Hepatocyte (in vitro differentiated cells): ENCODE measurements around the gene KCNA2. TPM values are rescaled to one million over a fixed set of nuclear protein-coding genes. Genes with fewer than 3 reads are reported as not detected.

Source experiments
- DNase-seq: peaks from one replicate; pipeline ENCODE4 v3.0.0-alpha.2; 2016; ENCODE audit warnings: low spot score
- H2AFZ ChIP-seq: fragments of 200-600 bp; sonication (generic); 2 replicates; pipeline ENCODE4 v1.6.0; 2016; ENCODE audit warnings: antibody characterized with exemption, mild to moderate bottlenecking
- H3K27ac ChIP-seq: fragments of 200-600 bp; sonication (generic); 2 replicates; pipeline ENCODE4 v1.5.1; 2016; ENCODE audit warnings: mild to moderate bottlenecking
- H3K27me3 ChIP-seq: fragments of 200-600 bp; sonication (generic); 2 replicates; pipeline ENCODE4 v1.6.1; 2016
- H3K36me3 ChIP-seq: fragments of 200-600 bp; sonication (generic); replicated peaks from 2 replicates; pipeline ENCODE4 v1.5.1; 2016; ENCODE audit warnings: low read depth; ENCODE audit not compliant: insufficient read depth
- H3K4me1 ChIP-seq: fragments of 200-600 bp; sonication (generic); 2 replicates; pipeline ENCODE4 v1.5.1; 2016; ENCODE audit warnings: mild to moderate bottlenecking, moderate library complexity; ENCODE audit not compliant: insufficient read depth
- H3K4me2 ChIP-seq: fragments of 200-600 bp; sonication (generic); 2 replicates; pipeline ENCODE4 v1.6.0; 2016
- H3K4me3 ChIP-seq: fragments of 200-600 bp; sonication (generic); 2 replicates; pipeline ENCODE4 v1.5.1; 2016; ENCODE audit warnings: mild to moderate bottlenecking
- H3K79me2 ChIP-seq: fragments of 200-600 bp; sonication (generic); 2 replicates; pipeline ENCODE4 v1.6.0; 2017; ENCODE audit warnings: mild to moderate bottlenecking
- H3K9me2 ChIP-seq: fragments of 200-600 bp; sonication (generic); replicated peaks from 2 replicates; pipeline ENCODE4 v1.6.0; 2017; ENCODE audit warnings: mild to moderate bottlenecking; ENCODE audit not compliant: insufficient read depth
- H3K9me3 ChIP-seq: fragments of 200-600 bp; sonication (generic); 2 replicates; pipeline ENCODE4 v1.5.1; 2016; ENCODE audit warnings: low read depth, mild to moderate bottlenecking
- H4K20me1 ChIP-seq: fragments of 200-600 bp; sonication (generic); 2 replicates; pipeline ENCODE4 v1.6.0; 2016; ENCODE audit warnings: mild to moderate bottlenecking; ENCODE audit not compliant: insufficient read depth, poor library complexity, severe bottlenecking
- EZH2 ChIP-seq: fragments of 200-600 bp; sonication (generic); IDR thresholded peaks from 2 replicates; pipeline ENCODE4 v1.6.1; 2016; ENCODE audit warnings: antibody characterized with exemption, mild to moderate bottlenecking, borderline replicate concordance
- EZH2phosphoT487 ChIP-seq: fragments of 200-600 bp; sonication (generic); IDR thresholded peaks from one replicate; pipeline ENCODE4 v1.6.1; 2018; ENCODE audit warnings: antibody characterized with exemption, mild to moderate bottlenecking, low read depth, moderate library complexity; ENCODE audit not compliant: unreplicated experiment, severe bottlenecking
- WGBS: methylation state at CpG from one replicate; pipeline ENCODE4 v1.1.6; 2016; ENCODE audit warnings: low lambda C conversion rate; ENCODE audit errors: missing lambda C conversion rate; 5-methylcytosine and 5-hydroxymethylcytosine counted together
- polyA plus RNA-seq: library from polyadenylated mRNA; unstranded; fragments of >200 nt; fragmentation: Nextera tagmentation; extraction: Ambion mirVana; gene quantifications from 2 replicates; pipeline ENCODE4 v1.2.1, GENCODE V29; 2016
- total RNA-seq: library from RNA; depleted of rRNA; stranded (reverse); fragments of >200 nt; gene quantifications from 2 replicates; pipeline ENCODE4 v1.2.3, GENCODE V29; 2014
- TF ChIP-seq, protein P1 (sequence below): fragments of 200-600 bp; sonication (generic); IDR thresholded peaks from 2 replicates; pipeline ENCODE4 v1.5.1; 2016; ENCODE audit warnings: antibody characterized with exemption, mild to moderate bottlenecking; ENCODE audit not compliant: poor library complexity

Gene KCNA2
- total and polyA plus RNA-seq, 2 experiments from 2014 or later, result 0.40 to 0.80 TPM

GRCh38 chr1:110584045-110584444, 22.1 kb downstream of the KCNA2 start:
- no peaks in the 10 kb centered on the region for H3K9me2 ChIP-seq
- no peak for DNase-seq
- H2AFZ ChIP-seq, result no peak overlapping the region
- peaks cover 6% of the 10 kb centered on the region for H3K27me3 ChIP-seq
- no peaks in the 10 kb centered on the region for H3K36me3 ChIP-seq
- H3K79me2 ChIP-seq, result no peaks in the 10 kb centered on the region
- no peak overlapping the region for H3K4me2 ChIP-seq
- no peak for TF ChIP-seq EZH2phosphoT487
- TF ChIP-seq, protein P1, sequence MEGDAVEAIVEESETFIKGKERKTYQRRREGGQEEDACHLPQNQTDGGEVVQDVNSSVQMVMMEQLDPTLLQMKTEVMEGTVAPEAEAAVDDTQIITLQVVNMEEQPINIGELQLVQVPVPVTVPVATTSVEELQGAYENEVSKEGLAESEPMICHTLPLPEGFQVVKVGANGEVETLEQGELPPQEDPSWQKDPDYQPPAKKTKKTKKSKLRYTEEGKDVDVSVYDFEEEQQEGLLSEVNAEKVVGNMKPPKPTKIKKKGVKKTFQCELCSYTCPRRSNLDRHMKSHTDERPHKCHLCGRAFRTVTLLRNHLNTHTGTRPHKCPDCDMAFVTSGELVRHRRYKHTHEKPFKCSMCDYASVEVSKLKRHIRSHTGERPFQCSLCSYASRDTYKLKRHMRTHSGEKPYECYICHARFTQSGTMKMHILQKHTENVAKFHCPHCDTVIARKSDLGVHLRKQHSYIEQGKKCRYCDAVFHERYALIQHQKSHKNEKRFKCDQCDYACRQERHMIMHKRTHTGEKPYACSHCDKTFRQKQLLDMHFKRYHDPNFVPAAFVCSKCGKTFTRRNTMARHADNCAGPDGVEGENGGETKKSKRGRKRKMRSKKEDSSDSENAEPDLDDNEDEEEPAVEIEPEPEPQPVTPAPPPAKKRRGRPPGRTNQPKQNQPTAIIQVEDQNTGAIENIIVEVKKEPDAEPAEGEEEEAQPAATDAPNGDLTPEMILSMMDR, result no peak
- no peaks in the 10 kb centered on the region for H3K4me1 ChIP-seq
- no peaks in the 10 kb centered on the region for H3K9me3 ChIP-seq
- no peaks in the 10 kb centered on the region for H4K20me1 ChIP-seq
- H3K4me3 ChIP-seq, result no peak overlapping the region
- 89% methylated on average over 8 of the region's 8 CpGs for WGBS
- H3K27ac ChIP-seq, result no peak overlapping the region

GRCh38 chr1:110583505-110583904, 22.7 kb downstream of the KCNA2 start:
- no peaks in the 10 kb centered on the region for H3K9me2 ChIP-seq
- no peak overlapping the region for H2AFZ ChIP-seq
- H3K9me3 ChIP-seq, result no peaks in the 10 kb centered on the region
- TF ChIP-seq EZH2 (no peak), EZH2phosphoT487 (no peak)
- TF ChIP-seq, protein P1, result no peak
- no peaks in the 10 kb centered on the region for H3K4me1 ChIP-seq
- DNase-seq, result no peak
- H3K79me2 ChIP-seq, result no peaks in the 10 kb centered on the region
- 97% methylated on average over 5 of the region's 5 CpGs for WGBS
- H3K4me2 ChIP-seq, result no peak overlapping the region
- no peaks in the 10 kb centered on the region for H3K36me3 ChIP-seq
- H3K27me3 ChIP-seq, result peaks cover 6% of the 10 kb centered on the region
- no peaks in the 10 kb centered on the region for H4K20me1 ChIP-seq
- H3K27ac ChIP-seq, result no peak overlapping the region
- no peak overlapping the region for H3K4me3 ChIP-seq

DNA sequence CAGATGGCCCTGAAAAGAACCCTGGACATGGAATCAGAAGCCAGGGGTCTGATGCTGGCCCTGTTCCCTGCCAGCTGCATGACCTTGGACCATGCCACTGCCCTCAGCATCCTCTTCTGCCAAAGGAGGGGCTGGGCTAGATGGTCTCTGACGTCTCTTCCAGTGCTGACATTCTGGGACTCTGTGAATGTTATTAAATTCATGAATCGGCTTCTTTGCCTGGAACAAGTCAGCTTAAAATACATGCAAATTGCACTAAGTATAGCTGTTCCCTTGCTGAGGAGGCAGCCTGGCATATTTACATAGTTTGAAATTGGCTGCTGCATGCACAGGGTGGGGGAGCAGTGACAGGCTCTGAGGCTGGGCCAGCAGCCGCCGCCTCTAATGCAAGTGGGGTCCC, 23.8 kb downstream of the KCNA2 start:
- TF ChIP-seq, protein P1, result no peak
- H3K27me3 ChIP-seq, result peaks cover 6% of the 10 kb centered on the region
- no peak for DNase-seq

GRCh38 chr1:110581682-110582145, 24.4 kb downstream of the KCNA2 start:
- 53% methylated on average over 5 of the region's 5 CpGs for WGBS
- Histone ChIP-seq H3K9me2 (no peaks in the 10 kb centered on the region), H3K9me3 (no peaks in the 10 kb centered on the region), H3K79me2 (no peaks in the 10 kb centered on the region), H2AFZ (no peak overlapping the region), H3K27me3 (no peaks in the 10 kb centered on the region), H4K20me1 (no peaks in the 10 kb centered on the region), H3K4me2 (no peak overlapping the region), H3K4me3 (no peak overlapping the region), H3K4me1 (no peaks in the 10 kb centered on the region), H3K27ac (no peak overlapping the region), H3K36me3 (no peaks in the 10 kb centered on the region)
- TF ChIP-seq EZH2phosphoT487, result no peak
- no peak for DNase-seq

More for the DNA sequence above, 23.8 kb downstream of the KCNA2 start:
- H3K4me1 ChIP-seq, result no peaks in the 10 kb centered on the region
- WGBS, result 90% methylated on average over 4 of the region's 4 CpGs
- H3K36me3 ChIP-seq, result no peaks in the 10 kb centered on the region
- no peak overlapping the region for H3K27ac ChIP-seq
- no peak overlapping the region for H2AFZ ChIP-seq
- H3K9me2 ChIP-seq, result no peaks in the 10 kb centered on the region
- H3K9me3 ChIP-seq, result no peaks in the 10 kb centered on the region
- H3K4me3 ChIP-seq, result no peak overlapping the region
- H4K20me1 ChIP-seq, result no peaks in the 10 kb centered on the region
- H3K79me2 ChIP-seq, result no peaks in the 10 kb centered on the region
- no peak overlapping the region for H3K4me2 ChIP-seq
